Cardiac fibroblast (primary cell): Measurements from ENCODE around the gene TNPO3.
"Not testable (repeated sequence)": the region's sequence is repeated elsewhere in the genome, so short reads cannot be mapped to it uniquely, and the experiment has no call there.

Experiments used
- DNase-seq, 2 donors: peaks; one replicate each; pipeline versions ENCODE4 v3.0.0 to v3.0.0-alpha.2; 2010; ENCODE audit warnings: low read depth in 2 of 2
- H3K4me3 ChIP-seq, 2 donors: replicated peaks in 1 of 2; 1 replicate in 1 of 2; 2 replicates in 1 of 2; pipeline ENCODE4 v1.5.1; 2011; ENCODE audit warnings: low read depth in 2 of 2, low read length in 2 of 2, mild to moderate bottlenecking in 2 of 2, moderate library complexity in 1 of 2
- TF ChIP-seq, protein P1 (sequence below): IDR thresholded peaks from one replicate; pipeline ENCODE4 v1.5.1; 2011; ENCODE audit warnings: low read depth, mild to moderate bottlenecking, low read length, inconsistent platforms

Gene TNPO3

DNA sequence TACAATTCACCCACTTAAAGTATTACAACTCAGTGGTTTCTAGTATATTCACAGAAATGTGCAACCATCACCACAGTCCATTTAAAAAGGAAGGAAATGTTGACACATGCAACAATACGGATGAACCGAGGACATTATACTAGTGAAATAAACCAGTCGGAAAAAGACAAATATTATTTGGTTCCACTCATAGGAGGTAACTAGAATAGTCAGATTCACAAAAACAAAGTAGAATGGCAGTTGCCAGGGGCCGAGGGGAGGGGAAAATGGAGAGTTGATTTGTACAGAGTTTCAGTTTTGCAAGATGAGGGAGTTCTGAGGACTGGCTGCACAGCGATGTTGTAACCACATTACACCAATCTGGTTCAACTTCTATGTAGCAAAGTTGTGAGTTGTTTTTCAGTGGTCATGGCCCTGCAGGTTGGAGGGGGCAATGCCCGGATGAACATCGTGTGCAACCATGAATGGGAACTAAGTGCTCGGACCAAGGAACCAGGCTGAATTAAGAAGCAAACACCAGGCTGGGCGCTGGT lies 17.6 kb upstream of the TNPO3 start:
- no peak for DNase-seq
- TF ChIP-seq, protein P1, sequence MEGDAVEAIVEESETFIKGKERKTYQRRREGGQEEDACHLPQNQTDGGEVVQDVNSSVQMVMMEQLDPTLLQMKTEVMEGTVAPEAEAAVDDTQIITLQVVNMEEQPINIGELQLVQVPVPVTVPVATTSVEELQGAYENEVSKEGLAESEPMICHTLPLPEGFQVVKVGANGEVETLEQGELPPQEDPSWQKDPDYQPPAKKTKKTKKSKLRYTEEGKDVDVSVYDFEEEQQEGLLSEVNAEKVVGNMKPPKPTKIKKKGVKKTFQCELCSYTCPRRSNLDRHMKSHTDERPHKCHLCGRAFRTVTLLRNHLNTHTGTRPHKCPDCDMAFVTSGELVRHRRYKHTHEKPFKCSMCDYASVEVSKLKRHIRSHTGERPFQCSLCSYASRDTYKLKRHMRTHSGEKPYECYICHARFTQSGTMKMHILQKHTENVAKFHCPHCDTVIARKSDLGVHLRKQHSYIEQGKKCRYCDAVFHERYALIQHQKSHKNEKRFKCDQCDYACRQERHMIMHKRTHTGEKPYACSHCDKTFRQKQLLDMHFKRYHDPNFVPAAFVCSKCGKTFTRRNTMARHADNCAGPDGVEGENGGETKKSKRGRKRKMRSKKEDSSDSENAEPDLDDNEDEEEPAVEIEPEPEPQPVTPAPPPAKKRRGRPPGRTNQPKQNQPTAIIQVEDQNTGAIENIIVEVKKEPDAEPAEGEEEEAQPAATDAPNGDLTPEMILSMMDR: no peak
- no peak overlapping the region for H3K4me3 ChIP-seq

DNA sequence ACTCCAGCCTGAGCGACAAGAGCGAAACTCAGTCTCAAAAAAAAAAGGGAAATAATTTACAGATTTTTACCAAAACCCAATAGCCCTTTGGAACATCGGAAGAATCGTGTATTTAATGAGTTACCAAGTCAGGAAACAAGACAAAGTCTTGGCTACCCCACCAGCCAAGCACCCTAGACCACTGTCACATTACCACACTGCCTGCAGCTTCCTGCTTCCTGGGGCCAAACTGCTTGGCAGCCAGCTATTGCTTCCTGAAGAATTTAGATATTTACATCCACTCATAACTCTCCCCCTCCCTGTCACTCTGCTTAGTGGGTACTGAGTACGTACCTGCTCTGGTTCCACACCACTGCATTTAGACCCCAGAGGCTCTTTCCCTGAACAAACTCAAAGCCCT lies 14.1 kb upstream of the TNPO3 start:
- H3K4me3 ChIP-seq: no peak overlapping the region
- no peak for DNase-seq
- TF ChIP-seq, protein P1: no peak

DNA sequence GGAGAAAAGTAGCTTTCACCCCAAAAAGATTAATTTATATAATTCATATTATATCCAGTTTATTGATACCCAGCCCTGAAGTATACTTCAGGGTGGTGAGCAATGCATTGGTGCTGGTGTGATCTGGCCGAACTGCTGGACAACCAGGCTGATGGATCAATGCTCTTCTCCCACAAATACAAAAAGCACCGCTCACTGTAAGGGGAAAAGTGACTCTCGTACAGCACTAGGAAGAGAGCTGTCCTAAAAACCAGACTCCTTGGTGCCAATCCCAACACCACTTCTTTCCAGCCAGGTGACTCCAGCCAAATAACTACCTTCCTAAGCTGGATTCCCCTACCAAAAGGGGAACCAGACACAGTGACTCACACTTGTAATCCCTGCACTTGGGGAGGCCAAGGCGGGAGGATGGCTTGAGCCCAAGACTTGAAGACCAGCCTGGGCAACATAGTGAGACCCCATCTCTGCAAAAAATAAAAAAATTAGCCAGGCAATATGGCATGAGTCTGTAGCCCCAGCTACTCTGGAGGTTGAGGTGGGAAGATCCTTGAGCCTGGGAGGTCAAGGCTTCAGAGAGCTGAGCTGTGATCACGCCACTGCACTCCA lies 13.1 kb upstream of the TNPO3 start:
- no peak for DNase-seq
- TF ChIP-seq, protein P1: no peak
- no peak overlapping the region for H3K4me3 ChIP-seq

DNA sequence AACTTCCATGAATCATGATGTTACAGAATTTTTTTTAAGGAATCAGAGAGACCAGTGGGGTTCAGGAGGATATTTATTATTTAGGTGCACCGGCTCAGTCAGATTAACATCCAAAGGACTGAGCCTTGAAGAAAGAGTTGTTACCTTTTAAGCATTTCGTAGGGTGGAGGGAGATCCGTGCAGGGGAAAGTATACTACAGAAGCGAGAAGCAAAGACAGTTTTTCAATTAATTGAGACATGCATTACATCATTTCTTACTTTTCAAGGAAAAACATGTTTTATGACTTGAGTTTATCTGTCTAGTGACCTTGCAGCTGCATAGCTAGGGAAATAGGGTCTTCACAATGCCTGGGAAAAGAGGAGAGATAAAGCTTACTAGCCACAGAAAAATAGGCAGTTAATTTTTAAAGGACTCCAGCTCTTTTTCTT lies 12.2 kb upstream of the TNPO3 start:
- not testable (repeated sequence) for H3K4me3 ChIP-seq, DNase-seq

DNA sequence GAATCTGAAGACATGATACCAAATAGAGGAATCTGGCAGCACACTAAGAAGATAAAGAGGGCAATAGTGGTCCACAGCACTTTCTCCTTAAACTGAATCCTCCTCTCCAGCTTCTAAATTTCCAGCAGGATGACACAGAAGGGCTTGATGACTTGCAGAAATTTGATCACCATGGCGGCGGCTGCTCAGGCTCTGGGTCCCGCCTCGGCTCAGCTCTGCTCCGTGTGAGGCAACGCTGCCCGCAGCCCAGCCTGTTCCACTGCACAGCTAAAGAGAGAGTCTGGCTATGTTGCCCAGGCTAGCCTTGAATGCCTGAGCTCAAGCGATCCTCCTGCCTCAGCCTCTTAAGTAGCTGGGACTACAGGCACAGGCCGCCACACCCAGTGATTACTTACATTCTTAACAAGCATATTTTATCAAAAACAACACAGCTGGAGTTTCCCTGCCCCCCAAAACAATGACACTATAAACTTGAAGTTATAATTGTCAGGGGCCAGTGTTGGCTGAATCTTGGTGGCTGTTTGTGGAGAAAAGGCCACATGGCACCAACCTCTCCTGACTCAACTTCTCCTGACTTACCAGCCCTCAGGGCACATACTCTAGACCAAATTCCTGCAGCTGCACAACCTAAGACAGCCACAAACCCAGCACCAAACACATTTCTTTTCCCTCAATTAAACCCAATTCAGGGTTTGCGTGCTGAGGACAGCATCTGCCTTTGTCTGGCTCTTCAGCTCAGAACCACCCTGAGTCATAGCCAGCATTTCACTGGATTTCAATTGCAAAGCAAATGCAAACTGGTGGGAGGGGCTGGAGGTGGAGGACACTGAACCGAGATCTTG lies 11.6 kb upstream of the TNPO3 start:
- TF ChIP-seq, protein P1: no peak
- DNase-seq: peak; percentile 42 to 81
- no peak overlapping the region for H3K4me3 ChIP-seq

DNA sequence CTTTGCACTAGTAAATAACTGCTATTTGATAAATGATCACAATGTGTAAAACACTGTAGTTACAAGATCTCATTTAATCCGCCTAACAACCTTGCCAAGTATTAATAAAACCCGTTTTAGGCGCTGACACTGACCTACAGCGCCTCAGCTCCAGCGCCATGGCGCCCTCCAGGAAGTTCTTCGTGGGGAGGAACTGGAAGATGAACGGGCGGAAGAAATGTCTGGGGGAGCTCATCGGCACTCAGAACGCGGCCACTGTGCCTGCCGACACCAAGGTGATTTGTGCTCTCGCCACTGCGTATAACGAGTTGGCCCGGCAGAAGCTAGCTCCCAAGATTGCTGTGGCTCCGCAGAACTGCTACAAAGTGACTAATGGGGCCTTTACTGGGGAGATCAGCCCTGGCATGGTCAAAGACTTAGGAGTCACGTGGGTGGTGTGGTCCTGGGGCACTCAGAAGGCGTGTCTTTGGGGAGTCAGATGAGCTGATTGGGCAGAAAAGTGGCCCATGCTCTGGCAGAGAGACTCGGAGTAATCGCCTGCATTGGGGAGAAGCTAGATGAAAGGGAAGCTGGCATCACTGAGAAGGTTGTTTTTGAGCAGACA lies 1.1 kb upstream of the TNPO3 start:
- H3K4me3 ChIP-seq: no peak overlapping the region
- TF ChIP-seq, protein P1: no peak
- no peak for DNase-seq

DNA sequence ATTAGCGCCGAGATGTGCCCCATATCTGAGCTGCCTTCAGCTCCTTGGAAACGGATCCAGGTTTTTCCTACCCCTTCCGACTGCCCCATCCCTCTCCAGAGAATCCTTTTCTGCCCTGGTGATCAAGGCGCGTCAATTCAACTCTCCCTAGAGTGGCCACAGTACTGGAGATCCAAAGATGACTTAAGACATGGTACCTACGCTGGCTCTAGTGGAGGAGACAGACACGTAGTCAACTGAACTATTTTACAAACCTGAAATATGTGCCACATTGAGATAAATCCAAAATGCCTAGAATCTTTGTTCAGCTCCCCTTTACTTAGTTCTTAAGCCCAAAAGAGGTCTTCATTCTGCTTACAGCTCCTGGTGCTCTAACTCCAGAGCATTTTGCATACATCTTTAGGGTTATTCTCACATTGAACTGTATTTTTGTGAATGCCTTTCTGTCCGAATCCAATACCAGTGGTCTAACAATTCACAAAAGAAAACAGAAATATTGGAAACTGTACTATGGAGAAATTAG lies 444 bp upstream of the TNPO3 start:
- no peak for DNase-seq
- peak overlapping the region; percentile 85 to 99 for H3K4me3 ChIP-seq
- TF ChIP-seq, protein P1: no peak
